MM.1S (cell line): ENCODE measurements around the gene CRY1.
A peak's percentile ranks its signal among the peaks of the same experiment; 100 is the strongest.

ENCODE experiments used
- DNase-seq: peaks from one replicate; pipeline ENCODE4 v3.0.0-alpha.2; 2015
- H2AFZ ChIP-seq: fragments of 300-600 bp; sonication (generic); 2 replicates; pipeline ENCODE4 v1.6.0; 2016; ENCODE audit warnings: antibody characterized with exemption, low read length
- H3F3A ChIP-seq: fragments of 300-600 bp; sonication (generic); 2 replicates; pipeline ENCODE4 v1.6.1; 2016; ENCODE audit warnings: mild to moderate bottlenecking, antibody characterized with exemption, low read length, moderate library complexity, mixed read lengths; ENCODE audit not compliant: insufficient read depth
- H3K27ac ChIP-seq: fragments of 300-600 bp; sonication (generic); 2 replicates; pipeline ENCODE4 v1.5.1; 2016; ENCODE audit warnings: mild to moderate bottlenecking, low read length
- H3K27me3 ChIP-seq: fragments of 300-600 bp; sonication (generic); replicated peaks from 2 replicates; pipeline ENCODE4 v1.6.0; 2016; ENCODE audit warnings: low read length; ENCODE audit not compliant: insufficient read depth
- H3K36me3 ChIP-seq: fragments of 300-600 bp; sonication (generic); replicated peaks from 2 replicates; pipeline ENCODE4 v1.6.1; 2016; ENCODE audit warnings: mild to moderate bottlenecking, low read length, mixed read lengths; ENCODE audit not compliant: insufficient read depth
- H3K4me1 ChIP-seq: fragments of 300-600 bp; sonication (generic); 2 replicates; pipeline ENCODE4 v1.6.1; 2016; ENCODE audit warnings: low read length, mixed read lengths
- H3K4me2 ChIP-seq: fragments of 300-600 bp; sonication (generic); 2 replicates; pipeline ENCODE4 v1.6.0; 2016; ENCODE audit warnings: low read depth, low read length
- H3K4me3 ChIP-seq: fragments of 300-600 bp; sonication (generic); 2 replicates; pipeline ENCODE4 v1.5.1; 2016; ENCODE audit warnings: low read length, mixed read lengths
- H3K79me2 ChIP-seq: fragments of 300-600 bp; sonication (generic); 2 replicates; pipeline ENCODE4 v1.6.1; 2016; ENCODE audit warnings: mixed run types, low read length, mixed read lengths
- H3K9ac ChIP-seq: fragments of 300-600 bp; sonication (generic); 2 replicates; pipeline ENCODE4 v1.6.1; 2016; ENCODE audit warnings: low read length, mixed read lengths
- H3K9me2 ChIP-seq: fragments of 300-600 bp; sonication (generic); replicated peaks from 2 replicates; pipeline ENCODE4 v1.6.1; 2016; ENCODE audit warnings: mild to moderate bottlenecking, low read length, mixed read lengths; ENCODE audit not compliant: insufficient read depth
- H3K9me3 ChIP-seq: fragments of 300-600 bp; sonication (generic); replicated peaks from 2 replicates; pipeline ENCODE4 v1.6.1; 2016; ENCODE audit warnings: mild to moderate bottlenecking, low read length, mixed read lengths; ENCODE audit not compliant: insufficient read depth
- H4K20me1 ChIP-seq: fragments of 300-600 bp; sonication (generic); 2 replicates; pipeline ENCODE4 v1.6.1; 2016; ENCODE audit warnings: mild to moderate bottlenecking, low read length, moderate library complexity, mixed read lengths; ENCODE audit not compliant: insufficient read depth
- EZH2 ChIP-seq: fragments of 300-600 bp; sonication (generic); optimal IDR thresholded peaks from 2 replicates; pipeline ENCODE3; 2017; ENCODE audit warnings: low read depth, mild to moderate bottlenecking, antibody characterized with exemption, low read length, mixed read lengths
- EZH2phosphoT487 ChIP-seq: fragments of 300-600 bp; sonication (generic); IDR thresholded peaks from 2 replicates; pipeline ENCODE4 v1.6.1; 2018; ENCODE audit warnings: antibody characterized with exemption, low read length
- TF ChIP-seq, protein P1 (sequence below): fragments of 300-600 bp; sonication (generic); IDR thresholded peaks from 2 replicates; pipeline ENCODE4 v1.5.1; 2016; ENCODE audit warnings: antibody characterized with exemption, low read length, mixed read lengths

CRY1 gene

DNA sequence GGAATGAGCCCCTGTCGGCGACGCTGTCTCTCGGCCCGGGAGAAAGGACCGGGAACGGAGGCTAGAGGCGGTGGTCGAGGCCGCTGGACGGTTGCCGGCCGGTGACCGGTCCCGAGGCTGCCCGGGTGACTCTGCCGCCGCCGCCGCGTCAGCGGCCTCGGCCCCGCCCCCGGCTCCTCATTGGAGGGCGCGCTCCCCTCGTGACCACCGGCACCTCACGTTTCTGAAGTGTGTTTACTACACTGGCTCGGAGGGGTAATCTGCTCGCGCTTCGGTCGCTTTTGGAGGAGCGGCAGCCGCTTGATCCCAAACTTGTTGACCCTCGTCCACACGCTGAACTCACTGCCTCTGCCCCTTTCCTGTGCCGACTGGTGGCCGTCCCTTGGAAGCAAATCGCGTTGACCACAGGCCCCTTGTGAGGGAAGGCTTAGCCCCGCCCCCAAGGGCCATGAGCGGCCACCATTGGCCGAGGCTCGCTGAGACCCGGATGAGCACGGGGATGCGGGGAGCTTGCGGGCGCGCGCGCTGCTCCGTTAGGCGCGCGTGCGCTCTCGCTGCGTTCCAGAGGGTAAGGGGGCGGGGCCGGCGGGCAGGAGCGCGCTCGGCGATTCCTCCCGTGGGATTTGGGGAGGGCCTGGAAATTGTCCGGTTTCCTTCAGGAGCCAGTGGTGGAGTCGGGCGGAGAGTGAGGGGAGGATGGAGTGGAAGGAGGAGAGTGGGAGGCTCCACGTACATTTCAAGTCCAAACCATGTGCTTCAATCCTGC is at the start of gene CRY1:
Gene CRY1 (minus strand): TSS at position 133 of the 766 bp plus-strand sequence. CDS start 588 bp downstream, outside the sequence.
- Histone ChIP-seq H3K9ac (peak within 1 kb of the TSS; percentile 77), H2AFZ (peak within 1 kb of the TSS; percentile 93)

DNA sequence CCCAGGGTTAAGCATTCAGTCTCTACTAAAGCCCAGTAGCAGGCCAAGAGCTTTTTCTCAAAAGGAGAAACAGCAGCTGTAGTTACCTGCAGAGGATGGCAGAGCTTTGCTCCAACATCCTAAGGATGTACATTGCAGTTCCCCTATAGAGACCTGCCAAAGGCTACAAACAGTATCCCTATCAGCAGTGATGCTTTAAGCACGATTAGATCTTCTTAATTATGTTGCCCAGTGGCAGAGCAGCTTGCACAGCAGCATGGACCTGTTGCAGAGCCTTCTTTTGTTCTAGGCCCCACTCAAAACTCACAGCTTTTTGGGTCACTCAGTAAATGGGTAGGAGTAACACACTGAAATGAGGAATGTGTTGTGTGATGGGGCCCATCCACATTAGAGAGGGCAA is 46.4 kb upstream of the CRY1 start:
- no peak overlapping the region for H3K4me3 ChIP-seq
- no peaks in the 10 kb centered on the region for H4K20me1 ChIP-seq
- no peaks in the 10 kb centered on the region for H3K9me2 ChIP-seq
- H3K9me3 ChIP-seq, result no peaks in the 10 kb centered on the region
- no peaks in the 10 kb centered on the region for H3K36me3 ChIP-seq
- no peak overlapping the region for H3K9ac ChIP-seq
- no peak for DNase-seq
- H3K27me3 ChIP-seq, result no peaks in the 10 kb centered on the region
- H3K79me2 ChIP-seq, result no peaks in the 10 kb centered on the region
- H3K27ac ChIP-seq, result no peak overlapping the region
- no peaks in the 10 kb centered on the region for H3K4me1 ChIP-seq
- TF ChIP-seq, protein P1, sequence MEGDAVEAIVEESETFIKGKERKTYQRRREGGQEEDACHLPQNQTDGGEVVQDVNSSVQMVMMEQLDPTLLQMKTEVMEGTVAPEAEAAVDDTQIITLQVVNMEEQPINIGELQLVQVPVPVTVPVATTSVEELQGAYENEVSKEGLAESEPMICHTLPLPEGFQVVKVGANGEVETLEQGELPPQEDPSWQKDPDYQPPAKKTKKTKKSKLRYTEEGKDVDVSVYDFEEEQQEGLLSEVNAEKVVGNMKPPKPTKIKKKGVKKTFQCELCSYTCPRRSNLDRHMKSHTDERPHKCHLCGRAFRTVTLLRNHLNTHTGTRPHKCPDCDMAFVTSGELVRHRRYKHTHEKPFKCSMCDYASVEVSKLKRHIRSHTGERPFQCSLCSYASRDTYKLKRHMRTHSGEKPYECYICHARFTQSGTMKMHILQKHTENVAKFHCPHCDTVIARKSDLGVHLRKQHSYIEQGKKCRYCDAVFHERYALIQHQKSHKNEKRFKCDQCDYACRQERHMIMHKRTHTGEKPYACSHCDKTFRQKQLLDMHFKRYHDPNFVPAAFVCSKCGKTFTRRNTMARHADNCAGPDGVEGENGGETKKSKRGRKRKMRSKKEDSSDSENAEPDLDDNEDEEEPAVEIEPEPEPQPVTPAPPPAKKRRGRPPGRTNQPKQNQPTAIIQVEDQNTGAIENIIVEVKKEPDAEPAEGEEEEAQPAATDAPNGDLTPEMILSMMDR, result no peak
- TF ChIP-seq EZH2phosphoT487, result no peak
- TF ChIP-seq EZH2, result no peak
- no peak overlapping the region for H2AFZ ChIP-seq
- H3F3A ChIP-seq, result no peaks in the 10 kb centered on the region
- H3K4me2 ChIP-seq, result no peak overlapping the region

More for the DNA sequence above, at the start of gene CRY1:
- Histone ChIP-seq H3K4me2 (peak within 1 kb of the TSS; percentile 81), H3K27ac (peak within 1 kb of the TSS; percentile 81), H3K4me1 (peaks cover 17% of the 10 kb centered on the region), H3K9me3 (no peaks in the 10 kb centered on the region), H3K27me3 (no peaks in the 10 kb centered on the region), H3K79me2 (peaks cover 14% of the 10 kb centered on the region; the same call in 1 of the 2 replicates), H3F3A (peaks cover 13% of the 10 kb centered on the region), H3K36me3 (no peaks in the 10 kb centered on the region), H3K4me3 (peak within 1 kb of the TSS; percentile 78), H4K20me1 (no peaks in the 10 kb centered on the region), H3K9me2 (no peaks in the 10 kb centered on the region)
- DNase-seq, result peak; percentile 95
- TF ChIP-seq, protein P1, result no peak
- TF ChIP-seq EZH2phosphoT487 (no peak), EZH2 (no peak)

DNA sequence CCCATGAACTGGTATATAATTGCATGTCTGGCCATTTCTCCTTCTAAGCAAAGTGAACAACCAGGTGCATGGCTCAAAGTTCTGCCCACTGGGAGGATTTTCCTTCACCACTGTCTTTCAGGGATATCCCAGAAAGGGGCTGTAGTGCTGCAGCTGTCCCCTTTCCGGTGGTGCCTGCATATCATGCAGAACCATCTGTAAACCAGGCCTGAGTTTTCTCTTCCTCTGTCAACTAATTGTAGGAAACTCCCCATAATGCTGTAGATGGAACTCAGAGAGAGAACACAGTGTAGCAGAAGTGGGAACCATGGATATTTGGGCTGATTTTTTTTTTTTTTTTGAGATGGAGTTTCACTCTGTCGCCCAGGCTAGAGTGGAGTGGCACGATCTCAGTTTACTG is 45.6 kb upstream of the CRY1 start:
- no peaks in the 10 kb centered on the region for H3K27me3 ChIP-seq
- DNase-seq, result no peak
- H3K4me3 ChIP-seq, result no peak overlapping the region

More for the DNA sequence above, 45.6 kb upstream of the CRY1 start:
- Histone ChIP-seq H3K9ac (no peak overlapping the region), H3K27ac (no peak overlapping the region), H3F3A (no peaks in the 10 kb centered on the region), H3K9me3 (no peaks in the 10 kb centered on the region), H3K9me2 (no peaks in the 10 kb centered on the region), H3K4me1 (no peaks in the 10 kb centered on the region), H3K79me2 (no peaks in the 10 kb centered on the region), H4K20me1 (no peaks in the 10 kb centered on the region), H3K36me3 (no peaks in the 10 kb centered on the region), H3K4me2 (no peak overlapping the region), H2AFZ (no peak overlapping the region)
- no peak for TF ChIP-seq EZH2
- TF ChIP-seq, protein P1, result no peak
- no peak for TF ChIP-seq EZH2phosphoT487
